GM18951 (cell line): Measurements from ENCODE around the gene HSFX3.
"Not testable (repeated sequence)": the region's sequence is repeated elsewhere in the genome, so short reads cannot be mapped to it uniquely, and the experiment has no call there.

Experiments used
- POLR2A ChIP-seq: IDR thresholded peaks from 4 replicates; pipeline ENCODE4 v1.6.1; 2011; ENCODE audit warnings: mild to moderate bottlenecking; ENCODE audit not compliant: insufficient read length, insufficient read depth; ENCODE audit errors: extremely low read depth
- in situ Hi-C: fragments of 300-500 bp; cut with MboI; formaldehyde crosslinking; loops from one replicate; pipeline ENCODE4 v1.12.0; 2022; ENCODE audit warnings: low sequenced_read_pairs, mixed read lengths, inconsistent platforms; ENCODE audit not compliant: unreplicated experiment

HSFX3 gene, protein sequence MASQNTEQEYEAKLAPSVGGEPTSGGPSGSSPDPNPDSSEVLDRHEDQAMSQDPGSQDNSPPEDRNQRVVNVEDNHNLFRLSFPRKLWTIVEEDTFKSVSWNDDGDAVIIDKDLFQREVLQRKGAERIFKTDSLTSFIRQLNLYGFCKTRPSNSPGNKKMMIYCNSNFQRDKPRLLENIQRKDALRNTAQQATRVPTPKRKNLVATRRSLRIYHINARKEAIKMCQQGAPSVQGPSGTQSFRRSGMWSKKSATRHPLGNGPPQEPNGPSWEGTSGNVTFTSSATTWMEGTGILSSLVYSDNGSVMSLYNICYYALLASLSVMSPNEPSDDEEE

GRCh38 chrX:149549701-149550100 lies at the start of gene HSFX3:
HSFX3 (minus strand) TSS chrX:149549924; CDS start chrX:149549852, 72 bp downstream.
- in situ Hi-C loops: not testable (repeated sequence)

GRCh38 chrX:149598603-149599002 lies 48.9 kb upstream of the HSFX3 start:
- in situ Hi-C loops: not testable (repeated sequence)

DNA sequence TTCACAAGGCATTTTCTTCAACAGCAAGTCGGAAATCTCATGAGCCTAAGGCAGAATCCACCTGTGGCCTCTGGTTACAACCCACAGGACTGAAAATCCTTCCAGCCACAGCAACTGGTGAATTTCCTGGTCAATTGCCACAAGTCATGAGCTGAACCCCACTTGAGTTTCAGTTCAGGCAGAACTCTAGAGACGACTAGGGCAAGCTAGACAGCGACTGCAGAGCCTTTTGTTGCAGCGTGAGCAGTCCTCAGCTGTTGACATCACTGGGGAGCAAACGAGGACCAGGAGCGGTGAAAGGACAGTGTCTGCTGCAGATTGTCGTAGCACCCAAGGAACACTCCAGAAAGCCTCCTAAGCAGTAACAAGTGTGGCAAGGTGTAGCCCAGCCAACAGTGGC lies 46.2 kb upstream of the HSFX3 start:
- in situ Hi-C loops: not testable (repeated sequence)

DNA sequence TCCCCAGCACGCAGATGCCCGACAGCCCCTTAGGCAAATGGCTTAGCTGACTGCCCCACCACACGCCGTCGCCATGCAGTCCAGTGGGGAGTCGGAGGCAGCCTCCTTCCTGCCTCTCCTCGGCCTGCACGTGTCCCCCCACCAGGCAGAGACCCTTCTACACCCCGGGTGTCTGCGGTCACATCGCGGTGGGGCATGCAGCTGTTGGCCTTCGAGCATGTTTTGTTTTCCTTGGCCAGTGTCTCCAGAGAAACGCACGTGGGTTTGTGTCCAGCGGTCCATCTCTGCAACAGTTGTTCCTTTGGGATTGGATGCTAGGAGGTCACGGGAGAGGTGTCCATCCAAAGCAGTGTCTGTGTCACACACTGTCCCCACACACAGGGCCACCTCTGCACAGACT lies 45.5 kb upstream of the HSFX3 start, which contains the start of gene HSFX2:
Gene HSFX2 (minus strand): TSS at position 101 of the 400 bp plus-strand sequence. CDS start 614 bp downstream, outside the sequence.
- in situ Hi-C loops: not testable (repeated sequence)

DNA sequence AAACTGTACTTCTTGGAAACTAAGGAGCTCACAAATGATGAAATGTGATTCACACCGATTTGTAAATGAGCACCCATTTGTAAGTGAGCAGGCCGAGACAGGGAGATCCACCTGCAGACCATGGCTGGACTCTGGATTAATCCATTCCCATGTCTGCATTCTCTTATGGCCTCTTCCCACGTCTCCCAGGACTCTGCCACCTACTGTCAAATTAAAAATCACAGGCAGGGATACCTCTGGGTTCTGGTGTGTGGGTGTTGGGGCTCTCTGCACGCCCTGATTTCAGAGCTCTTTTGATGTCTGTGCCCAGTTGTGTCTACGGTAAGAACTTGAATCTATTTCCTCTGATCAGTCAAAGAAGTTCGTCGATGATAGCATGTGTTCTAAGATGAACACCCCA lies 41.3 kb upstream of the HSFX3 start:
- in situ Hi-C loops: not testable (repeated sequence)

GRCh38 chrX:149587359-149587758 lies 37.6 kb upstream of the HSFX3 start, which contains the start of gene MAGEA9B:
MAGEA9B (minus strand) TSS chrX:149587459; CDS start chrX:149583179, 4,280 bp downstream.
- in situ Hi-C loops: not testable (repeated sequence)

GRCh38 chrX:149585631-149586030 lies 35.9 kb upstream of the HSFX3 start:
- in situ Hi-C loops: not testable (repeated sequence)

DNA sequence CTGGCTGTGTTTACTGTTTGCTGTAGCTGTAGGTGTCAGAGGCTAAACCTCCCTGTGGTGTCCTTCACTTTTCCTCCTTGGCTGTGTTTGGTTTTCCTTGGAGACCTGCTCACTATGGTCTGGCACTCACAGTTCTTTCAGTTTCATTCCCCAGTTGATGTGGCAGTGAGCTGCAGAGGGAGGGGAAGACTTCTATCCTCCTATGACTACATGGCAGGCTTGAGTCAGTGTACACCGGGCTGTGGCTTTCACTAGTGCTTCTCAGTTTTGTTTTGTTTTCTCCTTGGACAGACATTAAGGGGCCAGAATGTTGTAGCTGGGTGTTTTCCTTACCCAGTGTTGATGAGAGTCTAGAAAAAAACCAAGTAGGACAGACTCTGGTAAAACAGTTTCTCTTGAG lies 23.7 kb upstream of the HSFX3 start:
- in situ Hi-C loops: not testable (repeated sequence)

DNA sequence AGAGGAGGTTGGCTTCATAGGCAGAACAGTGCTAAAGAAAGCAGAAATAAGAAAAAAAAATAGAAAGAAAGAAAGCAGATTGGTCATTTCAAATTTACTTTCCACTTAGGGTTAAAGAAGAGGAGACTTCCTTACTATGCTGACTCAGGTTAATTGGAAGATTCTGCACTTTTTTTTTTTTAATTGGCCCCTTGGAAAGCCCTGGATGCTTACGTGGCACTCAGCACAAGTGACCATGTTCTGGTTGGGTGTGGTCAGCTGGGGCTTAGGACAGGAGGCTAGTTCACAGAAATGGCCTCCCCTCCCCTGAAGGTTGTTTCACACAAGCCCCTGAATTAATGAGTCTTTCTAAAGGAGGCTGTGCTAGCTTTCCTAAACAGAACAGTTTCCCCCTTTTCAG lies 23.0 kb upstream of the HSFX3 start:
- in situ Hi-C loops: no loop called here
- TF ChIP-seq POLR2A: no peak

- no peak for TF ChIP-seq POLR2A
- in situ Hi-C loops: no loop called here
These were observed 22.0 kb upstream of the HSFX3 start for GRCh38 chrX:149571770-149572169.

- TF ChIP-seq POLR2A: no peak
- in situ Hi-C loops: no loop called here
These were observed 20.9 kb upstream of the HSFX3 start for GRCh38 chrX:149570668-149571067.

DNA sequence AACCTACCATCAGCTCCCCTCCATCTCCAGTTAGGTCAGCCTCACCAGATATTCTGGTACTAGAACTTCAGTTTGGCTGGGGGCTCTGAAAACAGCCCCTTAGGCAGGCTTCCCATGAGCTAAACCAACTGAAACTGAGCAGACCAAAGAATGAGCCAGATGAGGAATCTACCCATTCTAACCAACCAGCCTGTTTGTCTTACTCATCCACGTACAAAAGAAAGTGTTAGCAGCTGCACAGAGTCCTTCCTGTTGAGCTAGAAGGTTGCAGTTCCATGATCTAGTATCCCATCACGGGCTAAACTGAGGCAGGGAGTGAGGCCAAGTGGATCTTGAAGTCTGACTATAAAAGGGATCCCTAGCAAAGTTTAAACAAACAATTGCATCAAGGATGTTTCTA lies 20.0 kb upstream of the HSFX3 start:
- in situ Hi-C loops: no loop called here

DNA sequence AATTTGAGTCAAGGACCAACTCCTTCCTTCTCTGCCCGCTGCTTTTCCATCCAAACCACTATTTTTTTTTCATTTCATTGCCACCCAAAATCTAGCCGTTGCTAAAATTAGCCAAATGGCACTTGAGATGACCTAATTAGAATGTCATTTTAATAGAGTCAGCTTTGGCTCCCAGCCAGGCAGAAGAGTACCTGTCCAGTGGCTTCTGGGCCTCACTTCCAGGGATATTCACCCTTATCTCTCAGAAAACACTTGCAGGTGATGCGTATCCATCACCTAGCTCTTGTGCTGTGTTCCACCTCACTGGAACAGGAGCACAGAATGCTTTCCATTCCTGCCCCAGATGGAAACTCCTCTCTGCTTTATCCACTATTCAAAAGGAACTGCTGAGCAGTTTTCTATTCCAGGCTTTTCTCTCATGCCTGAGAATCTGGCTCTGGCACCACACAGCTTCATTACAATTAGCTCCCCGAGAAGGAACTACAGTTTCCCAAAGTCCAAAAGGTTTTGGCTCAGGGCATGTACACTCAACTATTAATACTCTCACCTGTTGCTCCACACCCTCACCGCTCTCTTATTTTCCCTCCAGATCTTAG lies 19.1 kb upstream of the HSFX3 start:
- in situ Hi-C loops: no loop called here
- TF ChIP-seq POLR2A: no peak

More for the DNA sequence above, 20.0 kb upstream of the HSFX3 start:
- TF ChIP-seq POLR2A: no peak

DNA sequence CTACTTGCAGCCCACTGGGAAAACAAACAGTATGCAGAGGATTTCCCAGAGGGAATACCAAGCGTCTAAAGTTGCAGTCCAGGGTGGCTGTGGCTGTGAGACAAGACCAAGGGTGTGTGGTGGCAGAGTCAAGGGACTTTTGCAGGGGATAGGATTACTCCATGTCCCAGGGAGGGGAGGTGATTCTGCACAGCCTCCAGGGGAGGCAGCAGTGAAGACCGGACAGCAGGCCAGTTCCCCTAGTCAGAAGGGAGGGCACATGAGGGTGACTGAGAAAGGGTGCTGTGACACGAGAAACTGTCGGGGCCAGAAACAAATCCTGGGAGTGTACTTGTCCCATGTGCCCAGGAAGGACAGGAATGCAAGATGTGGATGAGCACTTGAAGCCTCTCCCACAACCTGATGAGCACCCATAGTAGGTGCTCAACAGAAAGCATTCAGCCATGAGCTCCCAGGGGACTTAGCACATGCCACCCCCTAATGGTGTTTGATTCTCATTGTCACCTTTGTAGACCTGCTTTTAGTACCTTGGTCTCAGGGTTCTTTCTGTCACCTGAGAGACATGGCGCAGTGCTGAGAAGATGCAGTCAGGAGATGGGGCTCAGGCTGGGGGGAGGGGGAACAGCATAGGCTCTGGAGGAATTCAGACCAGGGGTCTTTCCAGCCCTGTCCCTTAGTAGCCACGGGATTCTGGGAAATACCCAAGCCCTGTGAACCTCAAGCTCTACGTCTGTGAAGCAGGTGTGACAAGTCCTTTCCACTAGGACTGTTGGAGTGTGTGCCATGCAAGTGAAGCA lies 18.1 kb upstream of the HSFX3 start:
- in situ Hi-C loops: no loop called here
- no peak for TF ChIP-seq POLR2A

- in situ Hi-C loops: no loop called here
These were observed 13.6 kb upstream of the HSFX3 start for GRCh38 chrX:149563359-149563758.

GRCh38 chrX:149555251-149555650 lies 5.5 kb upstream of the HSFX3 start:
- in situ Hi-C loops: not testable (repeated sequence)

More at GRCh38 chrX:149563359-149563758, 13.6 kb upstream of the HSFX3 start:
- TF ChIP-seq POLR2A: no peak

DNA sequence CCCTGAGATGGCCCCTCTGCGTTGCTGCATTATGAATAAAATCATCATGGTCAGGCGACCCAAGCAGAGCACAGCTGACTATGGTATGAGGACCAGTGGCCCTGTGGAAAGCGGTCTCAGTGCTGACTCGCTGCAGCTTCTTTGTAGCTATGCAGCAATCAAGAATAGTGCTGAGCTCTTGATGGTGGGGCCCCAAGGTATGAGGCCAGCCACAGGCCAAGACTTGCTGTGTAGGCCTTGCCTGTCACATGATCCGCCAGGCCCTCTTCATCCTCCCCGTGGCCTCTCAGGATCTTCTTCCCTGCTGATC lies 2.2 kb upstream of the HSFX3 start:
- in situ Hi-C loops: not testable (repeated sequence)

DNA sequence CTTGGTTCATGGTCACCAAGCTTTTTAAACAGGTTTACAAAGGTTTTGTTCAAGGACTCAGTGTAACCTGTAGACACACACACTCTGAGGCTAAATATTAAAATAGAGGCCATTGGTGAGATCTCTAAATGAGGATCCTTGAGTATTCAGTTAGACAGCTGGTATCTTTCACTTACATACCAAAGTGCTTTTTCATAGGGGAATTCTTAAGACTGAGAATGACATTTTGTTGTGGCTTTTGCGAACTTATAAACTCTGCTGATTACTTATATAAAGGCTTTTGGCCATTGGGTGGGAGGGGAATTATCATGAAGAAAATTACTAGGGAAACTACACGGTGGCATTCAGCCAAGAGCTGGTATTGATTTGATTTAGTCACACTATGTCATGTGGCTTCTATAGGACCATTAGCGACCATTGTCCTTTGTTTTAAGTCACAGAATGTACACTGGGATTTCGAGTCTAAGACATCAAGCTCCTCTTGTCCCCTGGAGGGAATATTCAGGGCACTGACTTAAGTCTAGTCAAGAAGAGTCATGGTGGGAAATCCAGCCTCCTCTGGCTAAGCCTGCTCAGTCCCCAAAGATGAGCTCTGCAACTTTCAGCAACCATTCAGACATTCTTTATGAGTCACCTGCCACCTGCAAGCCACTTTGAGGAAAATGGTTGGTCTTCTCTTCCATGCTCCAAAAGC lies 1.7 kb upstream of the HSFX3 start:
- in situ Hi-C loops: not testable (repeated sequence)

DNA sequence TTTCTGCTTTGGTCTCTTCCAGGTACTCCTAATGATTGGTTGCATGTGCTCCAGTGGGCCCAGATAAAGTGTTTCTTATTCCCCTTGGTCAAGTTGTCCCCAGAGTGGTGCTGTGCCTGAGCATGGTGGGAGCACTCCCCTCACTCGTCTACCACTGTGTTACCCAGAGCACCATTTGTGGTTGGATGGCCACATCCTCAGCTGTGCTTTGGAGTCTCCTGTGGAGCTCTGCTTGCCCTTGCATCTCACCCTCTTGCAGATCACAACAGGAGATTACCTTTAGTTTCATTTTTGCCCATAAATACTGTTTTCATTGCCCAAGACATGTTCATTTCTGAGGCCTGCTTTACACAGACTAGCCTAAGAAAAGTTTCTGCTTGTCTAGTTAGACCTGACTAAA lies 730 bp upstream of the HSFX3 start:
- in situ Hi-C loops: not testable (repeated sequence)

DNA sequence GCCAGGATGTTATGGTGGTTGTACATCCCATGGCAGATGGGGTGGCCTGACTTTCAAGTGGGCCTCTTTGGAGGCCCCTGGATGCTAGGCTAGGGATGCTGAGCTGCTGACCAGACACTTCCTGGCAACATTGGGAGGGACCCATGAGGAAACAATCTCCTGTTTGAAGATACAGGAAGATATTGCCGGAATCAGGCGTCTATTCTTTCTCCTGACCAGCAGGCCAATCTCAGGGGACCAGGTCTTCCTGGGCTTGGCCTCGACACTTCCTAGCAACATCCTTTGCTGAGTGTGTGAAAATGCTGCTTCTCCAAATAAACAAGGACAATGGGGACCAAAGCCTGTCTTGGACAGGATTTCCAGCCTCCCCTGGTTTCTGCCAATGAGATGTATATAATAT lies 1.9 kb downstream of the HSFX3 start:
- in situ Hi-C loops: not testable (repeated sequence)
